Esophagus (tissue), 2 donors: ENCODE measurements around the gene NEFH. TPM values are rescaled to one million over a fixed set of nuclear protein-coding genes. Genes with fewer than 3 reads are reported as not detected.
A peak's percentile ranks its signal among the peaks of the same experiment; 100 is the strongest.

ENCODE experiments used
- H3K27ac ChIP-seq, 2 donors: one replicate each; pipeline ENCODE4 v1.5.1; 2013; ENCODE audit warnings: low read depth in 2 of 2, mild to moderate bottlenecking in 2 of 2, inconsistent platforms in 1 of 2, low read length in 1 of 2, moderate library complexity in 1 of 2
- H3K27me3 ChIP-seq, 2 donors: one replicate each; pipeline ENCODE4 v1.6.1; 2013; ENCODE audit warnings: low read length in 2 of 2, control low read depth in 1 of 2, mild to moderate bottlenecking in 1 of 2; ENCODE audit not compliant: insufficient read depth in 2 of 2, control insufficient read depth in 1 of 2
- H3K36me3 ChIP-seq, 2 donors: one replicate each; pipeline ENCODE4 v1.6.1; 2013; ENCODE audit warnings: low read length in 1 of 2; ENCODE audit not compliant: control insufficient read depth in 2 of 2, insufficient read depth in 2 of 2
- H3K4me1 ChIP-seq, 2 donors: one replicate each; pipeline ENCODE4 v1.6.1; 2013; ENCODE audit warnings: low read length in 1 of 2; ENCODE audit not compliant: control insufficient read depth in 2 of 2, insufficient read depth in 2 of 2
- H3K4me3 ChIP-seq, 2 donors: one replicate each; pipeline ENCODE4 v1.5.1; 2013; ENCODE audit warnings: low read length in 2 of 2, mild to moderate bottlenecking in 2 of 2, low read depth in 1 of 2, moderate library complexity in 1 of 2
- H3K9me3 ChIP-seq, 2 donors: one replicate each; pipeline ENCODE4 v1.6.1; 2013; ENCODE audit warnings: mild to moderate bottlenecking in 2 of 2, low read depth in 1 of 2, low read length in 1 of 2, moderate library complexity in 1 of 2; ENCODE audit not compliant: control insufficient read depth in 2 of 2, insufficient read depth in 1 of 2
- WGBS, 2 donors: extraction: QIAGEN DNeasy Blood & Tissue Kit; methylation state at CpG; one replicate each; pipeline ENCODE4 v1.1.7; 2013; 5-methylcytosine and 5-hydroxymethylcytosine counted together
- polyA plus RNA-seq, 2 donors: library from polyadenylated mRNA; stranded (reverse); fragments of 200-250 nt; gene quantifications; one replicate each; pipeline ENCODE4 v1.2.3, GENCODE V29; 2013
- donor health status: healthy with polysubstance abuse.
- donor health status: Bipolar disorder and iron deficiency.

NEFH gene
- polyA plus RNA-seq, 2 donors = 0.16 to 0.42 TPM

DNA sequence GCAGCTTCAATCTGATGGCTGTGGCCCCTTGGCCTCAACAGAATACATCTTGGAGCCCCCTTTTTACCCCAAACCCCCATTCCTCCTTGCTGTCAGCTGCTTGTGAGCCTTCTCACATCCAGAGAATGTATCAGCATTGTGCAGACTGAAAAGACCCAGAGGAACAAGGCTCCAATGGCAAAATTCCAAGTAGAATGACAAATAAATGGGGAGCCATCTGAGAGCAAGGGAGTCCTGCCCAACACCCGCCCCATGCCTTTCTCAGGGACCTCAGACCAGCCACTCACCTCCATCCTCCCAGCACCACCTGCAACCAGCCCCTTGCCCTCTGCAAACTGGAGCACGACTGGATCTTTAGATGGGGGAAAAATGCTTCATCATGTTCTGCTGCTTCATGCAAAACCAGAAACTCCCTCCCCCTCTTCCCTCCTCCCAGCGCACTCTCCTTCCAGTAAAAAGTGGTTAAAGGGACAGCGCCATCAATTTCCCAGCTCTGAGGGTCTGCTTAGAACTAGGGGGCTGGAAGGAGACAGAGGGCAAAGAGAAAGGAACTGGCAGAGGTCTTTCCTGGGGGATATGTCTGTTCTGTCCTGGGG, 2.2 kb upstream of the NEFH start:
- no peaks in the 10 kb centered on the region for H3K36me3 ChIP-seq
- peaks cover 11 to 17% of the 10 kb centered on the region in 2 donors for H3K27me3 ChIP-seq
- WGBS, 2 donors = 31 to 32% methylated on average over 4 of the region's 4 CpGs

DNA sequence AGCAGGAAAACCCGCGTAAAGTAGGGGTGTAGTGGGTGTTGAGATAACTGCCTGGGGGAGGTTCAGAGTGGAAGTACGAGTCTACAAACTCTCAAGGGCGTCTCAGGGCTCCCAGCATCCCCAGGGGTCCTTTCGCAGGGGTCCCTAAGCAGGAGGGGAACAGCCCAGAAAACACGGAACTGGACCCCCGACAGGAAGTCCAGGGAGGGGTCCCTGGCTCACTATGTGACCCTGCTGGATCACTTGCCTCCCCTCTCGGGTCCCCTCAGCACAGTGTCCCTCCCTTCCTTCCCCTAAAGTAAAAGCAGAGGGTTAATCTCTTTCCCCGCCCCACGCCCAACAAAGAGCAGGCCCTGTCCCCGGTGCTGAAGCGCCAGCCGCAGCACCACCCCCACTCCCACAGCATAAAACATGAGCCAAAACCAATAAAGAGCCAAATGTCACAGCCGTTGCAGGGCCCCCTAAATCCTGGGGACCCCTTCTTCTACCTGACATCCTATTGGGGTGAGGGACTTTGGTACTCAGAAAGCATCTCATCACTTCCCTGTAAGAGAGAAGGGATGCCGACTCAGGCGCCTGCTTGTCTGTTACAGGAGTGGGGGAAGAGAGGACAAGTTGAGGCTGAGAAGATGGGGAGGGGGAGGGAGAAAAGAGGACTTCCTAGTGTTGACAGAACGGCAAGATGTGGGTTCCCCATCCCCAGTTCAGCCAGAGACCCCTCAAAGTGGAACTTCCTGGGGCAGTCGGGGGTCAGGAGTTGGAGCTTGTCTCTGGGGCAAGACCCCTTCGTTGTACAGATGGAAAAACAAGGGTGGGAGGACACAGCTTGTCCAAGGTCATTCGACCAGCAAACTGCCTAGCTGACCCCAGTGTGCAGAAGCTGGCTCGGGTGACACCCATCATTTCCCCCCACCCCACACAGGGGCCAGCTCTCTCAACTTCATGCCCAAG, 1.4 kb upstream of the NEFH start:
- Histone ChIP-seq H3K4me1 (peaks cover 9% of the 10 kb centered on the region in 2 donors), H3K4me3 (no peak overlapping the region), H3K36me3 (no peaks in the 10 kb centered on the region), H3K27ac (no peak overlapping the region), H3K27me3 (peaks cover 11 to 17% of the 10 kb centered on the region in 2 donors), H3K9me3 (peaks cover 3 to 8% of the 10 kb centered on the region in 2 donors)
- 13% methylated on average over 20 to 21 of the region's 21 CpGs for WGBS, 2 donors

More for the DNA sequence above, 2.2 kb upstream of the NEFH start:
- Histone ChIP-seq H3K4me3 (no peak overlapping the region), H3K9me3 (peaks cover 3 to 8% of the 10 kb centered on the region in 2 donors), H3K27ac (no peak overlapping the region), H3K4me1 (peaks cover 9% of the 10 kb centered on the region in 2 donors)

DNA sequence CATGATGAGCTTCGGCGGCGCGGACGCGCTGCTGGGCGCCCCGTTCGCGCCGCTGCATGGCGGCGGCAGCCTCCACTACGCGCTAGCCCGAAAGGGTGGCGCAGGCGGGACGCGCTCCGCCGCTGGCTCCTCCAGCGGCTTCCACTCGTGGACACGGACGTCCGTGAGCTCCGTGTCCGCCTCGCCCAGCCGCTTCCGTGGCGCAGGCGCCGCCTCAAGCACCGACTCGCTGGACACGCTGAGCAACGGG, 169 bp downstream of the NEFH start:
- Histone ChIP-seq H3K27ac (no peak overlapping the region), H3K4me3 (no peak overlapping the region), H3K27me3 (peaks cover 11 to 17% of the 10 kb centered on the region in 2 donors), H3K4me1 (peaks cover 9% of the 10 kb centered on the region in 2 donors), H3K9me3 (peaks cover 3 to 8% of the 10 kb centered on the region in 2 donors), H3K36me3 (no peaks in the 10 kb centered on the region)
- WGBS, 2 donors = 7 to 8% methylated on average over 24 to 39 of the region's 39 CpGs

DNA sequence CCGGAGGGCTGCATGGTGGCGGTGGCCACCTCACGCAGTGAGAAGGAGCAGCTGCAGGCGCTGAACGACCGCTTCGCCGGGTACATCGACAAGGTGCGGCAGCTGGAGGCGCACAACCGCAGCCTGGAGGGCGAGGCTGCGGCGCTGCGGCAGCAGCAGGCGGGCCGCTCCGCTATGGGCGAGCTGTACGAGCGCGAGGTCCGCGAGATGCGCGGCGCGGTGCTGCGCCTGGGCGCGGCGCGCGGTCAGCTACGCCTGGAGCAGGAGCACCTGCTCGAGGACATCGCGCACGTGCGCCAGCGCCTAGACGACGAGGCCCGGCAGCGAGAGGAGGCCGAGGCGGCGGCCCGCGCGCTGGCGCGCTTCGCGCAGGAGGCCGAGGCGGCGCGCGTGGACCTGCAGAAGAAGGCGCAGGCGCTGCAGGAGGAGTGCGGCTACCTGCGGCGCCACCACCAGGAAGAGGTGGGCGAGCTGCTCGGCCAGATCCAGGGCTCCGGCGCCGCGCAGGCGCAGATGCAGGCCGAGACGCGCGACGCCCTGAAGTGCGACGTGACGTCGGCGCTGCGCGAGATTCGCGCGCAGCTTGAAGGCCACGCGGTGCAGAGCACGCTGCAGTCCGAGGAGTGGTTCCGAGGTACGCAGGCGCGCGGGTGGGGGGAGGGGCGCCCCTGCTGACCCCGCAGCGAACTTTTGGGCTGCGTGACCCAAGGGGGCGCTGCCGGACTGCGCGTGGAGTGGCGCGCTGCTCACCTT, 670 bp downstream of the NEFH start:
- Histone ChIP-seq H3K4me1 (peaks cover 9% of the 10 kb centered on the region in 2 donors), H3K27me3 (peaks cover 11 to 17% of the 10 kb centered on the region in 2 donors), H3K36me3 (no peaks in the 10 kb centered on the region), H3K4me3 (peak overlapping the region in 1 of 2 donors; percentile 0), H3K9me3 (peaks cover 3 to 8% of the 10 kb centered on the region in 2 donors), H3K27ac (no peak overlapping the region)
- 21 to 22% methylated on average over 80 to 107 of the region's 107 CpGs for WGBS, 2 donors

DNA sequence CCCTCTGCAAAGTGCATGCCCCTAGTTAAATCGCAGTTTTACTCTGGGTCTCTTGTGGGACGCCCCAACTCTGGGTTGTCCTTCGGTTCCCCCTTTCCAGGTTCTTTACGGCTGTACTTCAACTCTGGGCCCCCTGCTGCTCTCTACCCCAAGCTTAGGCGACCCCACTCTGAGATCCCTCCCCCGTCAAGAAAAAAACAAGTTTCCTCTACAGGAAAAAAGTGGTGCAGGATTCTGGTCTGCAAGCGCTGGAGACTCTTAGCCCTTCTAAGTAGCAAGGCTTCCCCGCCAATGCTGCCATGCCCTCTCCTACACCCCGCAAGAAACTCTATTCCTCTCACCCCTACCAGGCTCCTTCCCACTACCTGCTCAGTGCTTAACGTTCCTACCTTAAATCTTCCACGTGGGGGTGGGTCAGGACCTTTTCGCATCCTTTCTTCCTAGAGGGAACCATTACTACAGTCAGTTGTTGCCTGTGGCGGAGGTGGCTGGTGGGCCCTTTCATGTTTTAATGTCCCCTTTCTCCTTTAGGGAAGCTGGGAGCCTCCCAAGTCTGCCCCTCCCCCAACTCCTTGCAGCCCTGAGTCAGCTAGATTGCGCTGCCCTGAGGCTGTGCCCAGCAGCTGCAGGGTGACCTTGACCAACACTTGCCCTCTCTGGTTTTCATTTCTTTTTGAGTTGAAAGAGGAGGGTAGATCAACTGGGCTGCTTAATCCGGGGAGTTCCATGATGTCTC, 1.4 kb downstream of the NEFH start:
- Histone ChIP-seq H3K4me3 (peak overlapping the region in 1 of 2 donors; percentile 0), H3K27me3 (peaks cover 11 to 17% of the 10 kb centered on the region in 2 donors), H3K27ac (no peak overlapping the region), H3K36me3 (no peaks in the 10 kb centered on the region), H3K4me1 (peaks cover 9% of the 10 kb centered on the region in 2 donors), H3K9me3 (peaks cover 3 to 8% of the 10 kb centered on the region in 2 donors)
- WGBS, 2 donors = 23 to 25% methylated on average over 15 of the region's 15 CpGs

DNA sequence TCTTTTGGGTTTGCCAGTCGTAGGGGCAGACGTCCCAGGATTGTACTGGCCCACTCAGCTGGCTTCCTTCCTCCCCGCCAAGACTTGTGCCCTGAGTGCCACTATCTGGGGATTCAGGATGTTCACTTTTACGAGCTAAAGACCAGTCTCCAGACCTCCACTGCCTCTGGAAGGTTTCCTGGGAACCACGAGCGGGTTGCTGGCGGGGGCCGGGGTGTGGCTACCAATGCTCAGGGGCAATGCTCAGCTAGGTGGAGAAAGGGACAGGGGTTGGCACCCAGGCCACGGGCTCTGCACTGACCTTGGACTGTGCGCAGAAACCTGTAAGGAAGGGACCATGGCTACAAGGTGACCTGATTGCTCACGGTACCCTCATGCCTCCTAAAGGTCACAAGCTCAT, 2.2 kb downstream of the NEFH start:
- 73% methylated on average over 11 of the region's 11 CpGs for WGBS, 2 donors
- H3K27me3 ChIP-seq = peaks cover 11 to 17% of the 10 kb centered on the region in 2 donors
- peaks cover 9% of the 10 kb centered on the region in 2 donors for H3K4me1 ChIP-seq

DNA sequence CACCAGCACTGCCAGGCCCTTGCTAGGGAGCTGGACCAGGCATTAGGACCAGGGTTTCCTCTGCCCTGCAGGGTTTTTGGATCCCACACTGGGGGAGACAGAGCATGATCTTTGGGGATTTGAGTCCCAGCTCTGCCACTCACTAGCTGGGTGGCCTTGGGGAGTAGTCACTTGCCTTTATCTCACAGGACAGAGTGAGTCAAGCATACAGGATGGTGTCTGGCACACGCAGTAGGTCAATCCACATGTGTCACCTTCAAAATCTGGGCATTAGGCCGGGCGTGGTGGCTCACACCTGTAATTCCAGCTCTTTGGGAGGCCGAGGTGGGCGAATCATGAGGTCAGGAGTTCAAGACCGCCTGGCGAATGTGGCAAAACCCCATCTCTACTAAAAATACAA, 2.7 kb downstream of the NEFH start:
- H3K4me3 ChIP-seq = no peak overlapping the region
- H3K27ac ChIP-seq = no peak overlapping the region
- no peaks in the 10 kb centered on the region for H3K36me3 ChIP-seq
- H3K9me3 ChIP-seq = peaks cover 3 to 8% of the 10 kb centered on the region in 2 donors
- WGBS, 2 donors = 91% methylated on average over 7 of the region's 7 CpGs
- peaks cover 9% of the 10 kb centered on the region in 2 donors for H3K4me1 ChIP-seq
- peaks cover 11 to 17% of the 10 kb centered on the region in 2 donors for H3K27me3 ChIP-seq

More for the DNA sequence above, 2.2 kb downstream of the NEFH start:
- H3K9me3 ChIP-seq = peaks cover 3 to 8% of the 10 kb centered on the region in 2 donors
- H3K27ac ChIP-seq = no peak overlapping the region
- no peak overlapping the region for H3K4me3 ChIP-seq
- H3K36me3 ChIP-seq = no peaks in the 10 kb centered on the region

DNA sequence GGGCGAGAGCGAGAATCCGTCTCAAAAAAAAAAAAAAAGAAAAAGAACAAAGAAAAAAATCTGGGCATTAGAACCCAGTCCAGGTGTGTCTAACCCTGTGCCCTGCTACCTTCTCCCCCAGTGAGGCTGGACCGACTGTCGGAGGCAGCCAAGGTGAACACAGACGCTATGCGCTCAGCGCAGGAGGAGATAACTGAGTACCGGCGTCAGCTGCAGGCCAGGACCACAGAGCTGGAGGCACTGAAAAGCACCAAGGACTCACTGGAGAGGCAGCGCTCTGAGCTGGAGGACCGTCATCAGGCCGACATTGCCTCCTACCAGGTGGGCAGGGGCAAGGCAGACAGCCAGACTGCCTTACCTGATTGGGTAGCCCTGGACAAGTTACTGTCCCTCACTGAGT, 3.2 kb downstream of the NEFH start:
- Histone ChIP-seq H3K9me3 (peaks cover 3 to 8% of the 10 kb centered on the region in 2 donors), H3K27ac (no peak overlapping the region), H3K4me3 (no peak overlapping the region), H3K4me1 (peaks cover 9% of the 10 kb centered on the region in 2 donors), H3K36me3 (no peaks in the 10 kb centered on the region), H3K27me3 (peaks cover 11 to 17% of the 10 kb centered on the region in 2 donors)
- 94% methylated on average over 13 of the region's 13 CpGs for WGBS, 2 donors

DNA sequence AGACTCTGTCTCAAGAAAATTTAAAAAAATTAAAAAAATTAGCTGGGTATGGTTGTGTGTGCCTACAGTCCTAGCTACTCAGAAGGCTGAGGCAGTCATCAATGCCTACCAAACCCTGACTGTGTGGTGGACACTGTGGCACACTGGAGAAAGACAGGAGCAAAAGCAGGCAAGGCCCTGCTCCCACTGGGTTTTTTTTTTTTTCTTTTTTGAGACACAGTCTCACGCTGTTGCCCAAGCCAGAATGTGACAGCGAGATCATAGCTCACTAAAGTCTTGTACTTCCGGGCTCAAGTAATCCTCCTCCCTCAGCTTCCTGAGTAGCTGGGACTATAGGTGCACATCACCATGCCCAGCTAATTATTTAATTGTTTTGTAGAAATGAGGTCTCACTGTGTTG, 4.6 kb downstream of the NEFH start:
- 83 to 93% methylated on average over 3 of the region's 3 CpGs for WGBS, 2 donors
- Histone ChIP-seq H3K4me3 (no peak overlapping the region), H3K4me1 (peaks cover 9% of the 10 kb centered on the region in 2 donors), H3K9me3 (peaks cover 3 to 8% of the 10 kb centered on the region in 2 donors), H3K27me3 (peaks cover 9 to 11% of the 10 kb centered on the region in 2 donors), H3K36me3 (no peaks in the 10 kb centered on the region), H3K27ac (no peak overlapping the region)
